HCT116 (cell line): ENCODE results near the gene CACNG6. TPM values are rescaled to one million over a fixed set of nuclear protein-coding genes. Genes with fewer than 3 reads are reported as not detected.

ENCODE experiments used
- ATF3 ChIP-seq: IDR thresholded peaks from 2 replicates; pipeline ENCODE4 v1.6.1; 2012
- CEBPB ChIP-seq: IDR thresholded peaks from 2 replicates; pipeline ENCODE4 v1.6.1; 2012; ENCODE audit warnings: low read depth
- CTCF ChIP-seq, 3 experiments: fragments of 200-600 bp in 1 of 3; sonication (generic) in 1 of 3; IDR thresholded peaks in 2 of 3; conservative IDR thresholded peaks in 1 of 3; 2 replicates each; pipeline ENCODE4 v1.5.1; 2012 to 2017; ENCODE audit warnings: low read depth in 2 of 3, low read length in 2 of 3, antibody characterized with exemption in 1 of 3, borderline replicate concordance in 1 of 3, control low read depth in 1 of 3, mild to moderate bottlenecking in 1 of 3, mixed read lengths in 1 of 3, mixed run types in 1 of 3, moderate library complexity in 1 of 3; ENCODE audit not compliant: insufficient read depth in 1 of 3
- EZH2phosphoT487 ChIP-seq: fragments of 200-600 bp; IDR thresholded peaks from 2 replicates; pipeline ENCODE4 v1.6.1; 2018; ENCODE audit warnings: antibody characterized with exemption, borderline replicate concordance
- POLR2A ChIP-seq: IDR thresholded peaks from 2 replicates; pipeline ENCODE4 v1.7.0; 2011; ENCODE audit warnings: borderline replicate concordance; ENCODE audit not compliant: insufficient read depth, insufficient read length; ENCODE audit errors: extremely low read depth
- ZBTB33 ChIP-seq: IDR thresholded peaks from 2 replicates; pipeline ENCODE4 v1.6.1; 2011; ENCODE audit warnings: mild to moderate bottlenecking, low read length, moderate library complexity; ENCODE audit not compliant: insufficient replicate concordance; ENCODE audit errors: extremely low read depth
- total RNA-seq: library from RNA; stranded (reverse); gene quantifications from one replicate; pipeline ENCODE4 v1.2.1, GENCODE V29; 2021; ENCODE audit not compliant: unreplicated experiment

The CACNG6 gene
- total RNA-seq, 1 experiment from 2014 or later: 0.15 TPM

- TF ChIP-seq ZBTB33 (no peak), POLR2A (no peak), ATF3 (no peak), EZH2phosphoT487 (no peak), CTCF (IDR thresholded peaks at IDR 0.05 in 2 of 3, conservative IDR thresholded peaks at IDR 0.05 in 1 of 3; ENCODE audit: borderline replicate concordance in 1 of 3, insufficient read depth in 1 of 3, low read depth in 2 of 3, low read length in 2 of 3) (no peak), CEBPB (no peak)
Observed at GRCh38 chr19:53978975-53979801, 12.2 kb upstream of the CACNG6 start (continued).
